GM23248 (cell line): ENCODE measurements around the gene C10orf71. TPM values are rescaled to one million over a fixed set of nuclear protein-coding genes. Genes with fewer than 3 reads are reported as not detected.
A peak's percentile ranks its signal among the peaks of the same experiment; 100 is the strongest.

ENCODE experiments used
- DNase-seq: peaks from one replicate; pipeline ENCODE4 v3.0.0-alpha.2; 2015
- H2AFZ ChIP-seq: fragments of 200-600 bp; sonication (generic); 2 replicates; pipeline ENCODE4 v1.6.1; 2016; ENCODE audit warnings: antibody characterized with exemption
- H3F3A ChIP-seq: fragments of 200-600 bp; sonication (generic); 2 replicates; pipeline ENCODE4 v1.6.1; 2016; ENCODE audit warnings: mild to moderate bottlenecking, antibody characterized with exemption, mixed run types; ENCODE audit not compliant: insufficient read depth
- H3K27ac ChIP-seq: fragments of 200-600 bp; sonication (generic); 2 replicates; pipeline ENCODE4 v1.5.1; 2016; ENCODE audit warnings: mild to moderate bottlenecking
- H3K27me3 ChIP-seq: fragments of 200-600 bp; sonication (generic); replicated peaks from 2 replicates; pipeline ENCODE4 v1.6.1; 2016; ENCODE audit warnings: mild to moderate bottlenecking; ENCODE audit not compliant: insufficient read depth
- H3K36me3 ChIP-seq: fragments of 200-600 bp; sonication (generic); 2 replicates; pipeline ENCODE4 v1.6.1; 2016; ENCODE audit warnings: low read depth, mild to moderate bottlenecking
- H3K4me1 ChIP-seq: fragments of 200-600 bp; sonication (generic); 2 replicates; pipeline ENCODE4 v1.6.1; 2016; ENCODE audit warnings: mild to moderate bottlenecking; ENCODE audit not compliant: insufficient read depth
- H3K4me2 ChIP-seq: fragments of 200-600 bp; sonication (generic); one replicate; pipeline ENCODE4 v1.6.1; 2016; ENCODE audit warnings: mild to moderate bottlenecking; ENCODE audit not compliant: unreplicated experiment
- H3K4me3 ChIP-seq: fragments of 200-600 bp; sonication (generic); 2 replicates; pipeline ENCODE4 v1.5.1; 2016; ENCODE audit warnings: mild to moderate bottlenecking
- H3K79me2 ChIP-seq: fragments of 200-600 bp; sonication (generic); 2 replicates; pipeline ENCODE4 v1.6.1; 2016; ENCODE audit warnings: mild to moderate bottlenecking; ENCODE audit not compliant: insufficient read depth
- H3K9ac ChIP-seq: fragments of 200-600 bp; sonication (generic); 2 replicates; pipeline ENCODE4 v1.6.1; 2016; ENCODE audit warnings: mild to moderate bottlenecking
- H3K9me2 ChIP-seq: fragments of 200-600 bp; sonication (generic); 2 replicates; pipeline ENCODE4 v1.6.1; 2016; ENCODE audit warnings: mixed run types, mild to moderate bottlenecking, moderate library complexity; ENCODE audit not compliant: insufficient read depth
- H3K9me3 ChIP-seq: fragments of 200-600 bp; sonication (generic); one replicate; pipeline ENCODE4 v1.6.1; 2017; ENCODE audit warnings: low read depth
- H4K20me1 ChIP-seq: fragments of 200-600 bp; sonication (generic); 2 replicates; pipeline ENCODE4 v1.6.0; 2016; ENCODE audit not compliant: insufficient read depth
- EZH2 ChIP-seq: fragments of 200-600 bp; sonication (generic); IDR thresholded peaks from 2 replicates; pipeline ENCODE4 v1.6.1; 2018; ENCODE audit warnings: antibody characterized with exemption, mild to moderate bottlenecking; ENCODE audit not compliant: insufficient read depth, poor library complexity, severe bottlenecking
- EZH2phosphoT487 ChIP-seq: fragments of 200-600 bp; sonication (generic); IDR thresholded peaks from 2 replicates; pipeline ENCODE4 v1.6.1; 2018; ENCODE audit warnings: antibody characterized with exemption, moderate library complexity, mild to moderate bottlenecking, low read depth; ENCODE audit not compliant: insufficient read depth
- WGBS, 2 experiments: methylation state at CpG; one replicate each; pipeline ENCODE4 v1.1.6; 2015 to 2017; ENCODE audit warnings: low lambda C conversion rate in 2 of 2, low coverage in 1 of 2; ENCODE audit errors: missing lambda C conversion rate in 2 of 2; 5-methylcytosine and 5-hydroxymethylcytosine counted together
- in situ Hi-C: fragments of 300-500 bp; cut with MboI; formaldehyde crosslinking; loops from 2 replicates; pipeline ENCODE4 v1.15.0; 2020
- polyA plus RNA-seq: library from polyadenylated mRNA; unstranded; fragments of >200 nt; fragmentation: Nextera tagmentation; extraction: Ambion mirVana; gene quantifications from 2 replicates; pipeline ENCODE4 v1.2.1, GENCODE V29; 2016
- total RNA-seq: library from RNA; depleted of rRNA; stranded (reverse); fragments of >200 nt; shearing (Covaris generic); gene quantifications from 2 replicates; pipeline ENCODE4 v1.2.3, GENCODE V29; 2014

Gene C10orf71
- total and polyA plus RNA-seq, 2 experiments from 2014 or later = not detected

DNA sequence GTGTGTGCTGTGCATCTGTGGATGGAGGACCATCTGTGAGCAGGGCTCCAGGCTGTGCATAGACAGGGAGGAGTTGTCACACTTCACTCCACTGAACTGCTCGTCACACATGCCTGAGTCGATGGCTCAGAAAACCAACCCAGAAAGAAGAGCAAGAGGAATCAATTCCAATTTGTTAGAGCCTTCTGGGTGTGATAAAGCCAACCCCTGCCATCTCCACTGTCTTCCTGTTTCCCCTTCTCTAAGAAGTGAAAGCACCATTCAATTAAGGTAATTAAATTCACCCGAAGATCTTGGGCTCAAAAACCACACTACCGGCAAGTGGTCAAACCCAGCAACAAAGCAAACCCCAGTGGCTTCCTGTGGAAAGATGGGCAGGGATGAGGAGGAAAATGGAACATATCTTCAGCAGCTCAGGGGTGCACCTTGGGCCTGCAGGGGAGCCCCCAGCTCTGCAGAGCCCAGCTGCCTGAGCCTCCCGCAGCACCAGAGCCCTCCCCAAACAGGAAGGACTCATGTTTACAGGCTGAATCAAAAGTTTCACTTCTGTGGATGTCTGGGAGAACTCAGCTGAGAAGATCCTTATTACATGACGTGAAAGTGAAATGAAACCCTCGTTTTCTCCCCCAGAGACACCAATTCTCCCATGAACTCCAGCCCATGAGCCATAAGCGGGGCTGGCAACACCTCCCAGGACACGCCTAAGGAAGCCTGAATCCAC lies 10.9 kb downstream of the C10orf71 start:
- no peak overlapping the region for H3K4me2 ChIP-seq
- no peaks in the 10 kb centered on the region for H3K4me1 ChIP-seq
- H3K9me3 ChIP-seq = no peaks in the 10 kb centered on the region
- H2AFZ ChIP-seq = no peak overlapping the region
- DNase-seq = no peak
- H3K9me2 ChIP-seq = no peaks in the 10 kb centered on the region
- no peak overlapping the region for H3K9ac ChIP-seq
- no peak overlapping the region for H3K27ac ChIP-seq
- no peak overlapping the region for H3K4me3 ChIP-seq
- H3F3A ChIP-seq = no peaks in the 10 kb centered on the region
- H3K27me3 ChIP-seq = peaks cover 8% of the 10 kb centered on the region
- no peaks in the 10 kb centered on the region for H3K79me2 ChIP-seq
- H4K20me1 ChIP-seq = no peaks in the 10 kb centered on the region
- 73 to 75% methylated on average over 9 of the region's 9 CpGs for WGBS, 2 experiments
- in situ Hi-C loops = no loop called here
- TF ChIP-seq EZH2phosphoT487 (no peak), EZH2 (no peak)
- no peaks in the 10 kb centered on the region for H3K36me3 ChIP-seq

DNA sequence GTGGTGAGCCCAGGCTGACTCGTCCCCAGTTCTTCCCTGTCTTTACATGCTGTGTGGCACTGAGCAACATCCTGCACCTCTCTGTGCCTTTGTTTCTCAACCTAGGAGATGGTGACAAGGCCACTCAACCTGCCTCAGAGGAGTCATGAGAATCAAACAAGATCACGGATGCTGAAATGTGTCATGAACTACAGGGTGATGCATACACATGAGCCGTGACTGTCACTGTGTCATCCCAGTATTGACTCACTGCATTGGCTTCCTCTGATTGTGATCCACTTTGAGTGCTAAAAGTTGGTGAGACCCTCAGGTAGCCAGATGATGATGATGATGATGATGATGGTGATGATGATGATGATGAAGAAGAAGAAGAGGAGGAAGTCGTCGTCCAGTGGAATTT lies 11.5 kb downstream of the C10orf71 start:
- no peaks in the 10 kb centered on the region for H3F3A ChIP-seq
- H3K9me3 ChIP-seq = no peaks in the 10 kb centered on the region
- no peaks in the 10 kb centered on the region for H3K36me3 ChIP-seq
- WGBS, 2 experiments = 36 to 38% methylated on average over 5 of the region's 5 CpGs
- peak; percentile 47 for DNase-seq
- H3K79me2 ChIP-seq = no peaks in the 10 kb centered on the region
- H2AFZ ChIP-seq = no peak overlapping the region
- TF ChIP-seq EZH2 (no peak), EZH2phosphoT487 (no peak)
- no peak overlapping the region for H3K27ac ChIP-seq
- H3K27me3 ChIP-seq = peaks cover 5% of the 10 kb centered on the region
- no peaks in the 10 kb centered on the region for H4K20me1 ChIP-seq
- no peak overlapping the region for H3K4me3 ChIP-seq
- in situ Hi-C loops = no loop called here
- no peaks in the 10 kb centered on the region for H3K4me1 ChIP-seq
- H3K9me2 ChIP-seq = no peaks in the 10 kb centered on the region
- no peak overlapping the region for H3K9ac ChIP-seq
- H3K4me2 ChIP-seq = no peak overlapping the region

DNA sequence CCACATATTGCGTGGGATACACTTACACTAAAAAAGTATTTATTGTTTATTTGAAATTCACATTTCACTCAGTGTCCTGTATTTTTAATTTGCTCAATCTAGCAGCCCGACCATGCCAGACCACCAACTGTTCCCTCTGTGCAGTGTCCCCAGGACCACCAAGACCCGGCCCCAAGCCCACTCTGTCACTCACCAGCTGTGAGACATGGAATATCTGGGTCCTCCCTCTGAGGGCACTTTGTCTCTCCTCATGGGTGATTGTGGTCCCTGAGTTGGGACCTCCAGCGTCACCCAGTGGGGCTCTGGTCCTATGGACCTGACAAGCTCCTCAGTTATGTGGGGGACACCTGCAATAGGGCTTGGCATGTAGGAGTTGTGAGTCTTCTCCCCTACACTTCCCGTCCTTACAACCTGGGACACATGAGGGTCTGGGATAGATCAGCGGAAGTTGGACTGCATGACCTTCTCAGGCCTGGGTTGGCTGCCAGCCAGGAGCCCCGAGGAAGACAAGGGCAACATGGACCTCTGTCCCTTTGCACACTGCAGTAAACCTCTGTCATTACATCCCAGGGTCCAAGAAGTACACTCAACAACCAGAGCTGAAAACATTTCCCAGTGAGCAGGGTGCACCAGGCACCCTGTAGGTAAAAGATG lies 12.1 kb downstream of the C10orf71 start:
- Histone ChIP-seq H3F3A (no peaks in the 10 kb centered on the region), H4K20me1 (no peaks in the 10 kb centered on the region), H3K4me2 (no peak overlapping the region), H3K9me2 (no peaks in the 10 kb centered on the region), H3K79me2 (no peaks in the 10 kb centered on the region), H3K9me3 (no peaks in the 10 kb centered on the region), H3K36me3 (no peaks in the 10 kb centered on the region), H3K9ac (no peak overlapping the region), H2AFZ (no peak overlapping the region), H3K4me1 (no peaks in the 10 kb centered on the region), H3K4me3 (no peak overlapping the region), H3K27me3 (peaks cover 5% of the 10 kb centered on the region), H3K27ac (no peak overlapping the region)
- no peak for DNase-seq
- WGBS, 2 experiments = 79 to 89% methylated on average over 7 of the region's 7 CpGs
- in situ Hi-C loops = no loop called here
- TF ChIP-seq EZH2phosphoT487 (no peak), EZH2 (no peak)

DNA sequence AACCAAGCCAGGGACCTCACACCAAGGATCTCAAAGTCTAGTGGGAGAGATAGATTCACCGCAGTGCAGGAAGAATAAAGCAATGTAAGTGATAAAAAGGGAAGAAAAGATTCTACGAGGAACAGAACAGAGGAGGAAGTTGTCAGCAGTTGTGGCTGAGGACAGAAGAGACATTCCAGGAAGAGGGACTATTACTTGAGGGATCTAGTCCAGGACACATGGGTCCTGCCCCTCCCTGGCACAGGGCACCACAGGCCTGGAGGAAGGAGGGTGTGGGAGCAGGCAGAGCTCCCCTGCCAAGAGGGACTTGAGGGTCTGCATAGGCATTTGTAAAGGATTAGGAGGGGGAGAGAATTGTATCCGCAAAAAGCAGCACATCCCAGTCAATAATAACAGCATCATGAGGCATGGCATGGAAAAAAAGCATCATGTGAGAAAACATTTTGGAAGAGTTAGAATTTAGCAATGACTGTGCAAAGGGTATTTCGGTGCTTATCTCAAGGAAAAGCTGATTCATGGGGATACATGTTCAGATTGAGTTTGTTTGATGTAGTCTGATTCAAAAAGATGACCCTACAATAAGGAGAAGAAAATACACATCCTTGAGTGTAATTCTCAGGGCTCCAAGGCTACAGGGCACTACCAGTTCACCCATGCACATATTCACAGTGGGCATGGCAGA lies 12.7 kb downstream of the C10orf71 start:
- no peaks in the 10 kb centered on the region for H3K4me1 ChIP-seq
- H3F3A ChIP-seq = no peaks in the 10 kb centered on the region
- TF ChIP-seq EZH2 (no peak), EZH2phosphoT487 (no peak)
- H3K4me3 ChIP-seq = no peak overlapping the region
- no peak overlapping the region for H3K4me2 ChIP-seq
- DNase-seq = peak; percentile 19
- H3K27me3 ChIP-seq = peaks cover 4% of the 10 kb centered on the region; the same call in 1 of the 2 replicates
- H3K36me3 ChIP-seq = no peaks in the 10 kb centered on the region
- in situ Hi-C loops = no loop called here
- H3K27ac ChIP-seq = no peak overlapping the region
- 15 to 21% methylated on average over 4 of the region's 4 CpGs for WGBS, 2 experiments
- H2AFZ ChIP-seq = no peak overlapping the region
- H3K9me2 ChIP-seq = no peaks in the 10 kb centered on the region
- H4K20me1 ChIP-seq = no peaks in the 10 kb centered on the region
- H3K9me3 ChIP-seq = no peaks in the 10 kb centered on the region
- no peak overlapping the region for H3K9ac ChIP-seq
- H3K79me2 ChIP-seq = no peaks in the 10 kb centered on the region
